CD1c-positive myeloid dendritic cell (primary cell): ENCODE results near the gene LRPAP1.

Experiments
- DNase-seq: peaks from one replicate; pipeline ENCODE4 v3.0.0-alpha.2; 2016; ENCODE audit errors: extremely low spot score

LRPAP1 gene

DNA sequence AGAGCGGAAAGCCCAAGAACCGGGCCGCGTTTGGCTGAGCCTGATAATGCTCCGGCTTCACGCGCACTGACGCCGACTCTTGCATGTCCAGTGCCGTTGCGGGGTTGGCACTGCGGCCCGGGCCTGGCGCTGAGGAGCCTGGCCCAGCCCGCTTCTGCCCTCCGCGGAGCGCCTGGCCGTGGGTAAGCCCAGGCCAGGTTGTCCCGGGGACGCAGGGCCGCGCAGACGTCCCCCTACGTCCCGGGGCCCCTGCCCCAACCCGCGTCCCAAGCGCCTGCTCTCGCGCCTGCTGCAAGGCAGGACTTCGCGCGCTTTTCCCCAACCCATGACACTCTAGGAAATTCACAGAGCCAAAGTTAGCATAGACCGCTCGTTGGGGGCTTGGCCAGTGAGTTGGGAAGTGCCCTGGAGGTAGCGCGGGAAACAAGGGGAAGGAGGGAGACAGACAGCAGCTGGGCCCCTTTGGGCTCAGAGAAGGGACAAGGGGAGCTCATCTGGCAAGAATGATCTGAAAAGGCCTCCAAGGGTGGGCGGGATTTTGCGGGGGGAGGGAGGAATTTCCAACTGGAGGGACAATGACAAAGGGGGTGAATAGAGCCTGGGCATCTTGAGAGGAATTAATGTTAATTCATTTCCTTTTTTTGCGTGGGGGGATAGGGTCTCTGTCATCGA lies 665 bp upstream of the LRPAP1 start:
- DNase-seq = peak; percentile 10

DNA sequence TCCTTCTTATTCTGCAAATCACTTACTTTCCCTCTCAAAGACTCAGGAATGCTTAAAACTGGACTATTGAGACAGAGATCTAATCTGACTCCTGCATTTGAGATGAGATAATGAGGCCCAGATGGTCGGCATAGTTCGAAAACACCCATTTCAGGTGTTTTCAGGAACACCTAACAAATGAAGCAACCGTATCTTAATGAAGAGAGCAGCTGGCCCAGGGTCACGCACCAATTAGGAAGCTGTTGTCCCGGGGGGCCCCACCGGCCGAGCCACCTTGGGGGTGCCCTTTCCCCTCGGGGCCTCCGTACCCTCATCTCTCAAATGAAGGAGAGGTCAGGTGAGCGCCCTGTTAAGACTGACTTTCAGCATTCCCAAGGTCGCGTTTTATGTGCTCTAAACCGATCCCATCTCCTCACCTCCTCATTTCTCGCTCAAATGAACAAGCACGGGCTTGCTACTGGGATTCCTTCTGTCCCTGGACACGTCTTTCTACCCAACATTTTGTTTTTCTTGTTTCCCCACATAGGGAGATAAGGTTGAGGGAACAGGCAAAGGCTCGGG lies 824 bp downstream of the LRPAP1 start:
- DNase-seq = no peak

DNA sequence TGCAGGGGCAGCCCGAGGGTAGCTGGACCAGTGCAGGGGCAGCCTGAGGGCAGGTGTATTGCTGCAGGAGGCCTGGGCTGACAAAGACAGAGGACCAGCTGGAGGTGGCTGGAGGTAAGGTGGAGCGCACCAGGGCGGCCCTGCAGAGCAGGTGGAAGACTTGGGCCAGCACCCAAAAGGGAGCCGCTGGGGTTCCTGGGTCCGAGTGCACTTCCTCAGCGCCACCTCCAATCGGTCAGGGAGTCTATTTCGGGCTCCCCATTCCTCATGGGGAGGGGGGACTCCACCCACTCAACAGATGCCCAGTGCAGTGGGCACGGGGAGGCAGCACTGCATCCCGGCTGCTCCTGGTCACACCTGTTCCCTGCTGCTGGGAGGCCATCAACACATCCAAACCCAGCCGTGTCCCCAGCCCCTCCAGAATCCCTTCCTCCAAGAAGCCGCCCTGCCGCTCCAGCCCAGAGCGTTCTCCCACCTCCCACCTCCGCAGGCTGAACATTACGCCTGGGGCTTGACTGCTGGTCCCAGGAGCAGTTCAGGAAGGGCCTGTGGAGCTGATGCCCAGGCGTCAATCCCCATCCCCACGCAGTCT lies 1.5 kb downstream of the LRPAP1 start:
- DNase-seq = no peak

DNA sequence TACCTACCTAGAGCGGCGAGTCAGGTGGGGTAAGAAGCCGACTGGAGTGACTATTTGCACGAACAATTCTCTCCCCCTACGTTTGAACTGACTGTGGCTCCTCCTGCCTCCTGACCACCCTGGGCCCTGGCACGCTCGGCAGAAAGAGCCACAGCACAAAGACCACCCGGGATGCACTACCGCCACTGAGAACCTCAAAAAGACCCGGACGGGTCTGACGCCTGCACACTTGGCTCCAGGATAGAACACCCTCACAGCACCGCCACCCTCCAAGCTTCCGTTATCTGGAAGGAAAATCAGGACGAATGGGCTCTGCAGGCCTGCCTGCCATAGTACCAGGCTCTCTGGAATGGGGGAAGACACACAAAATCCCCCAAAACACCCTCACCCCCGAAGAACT lies 2.2 kb downstream of the LRPAP1 start:
- DNase-seq = no peak

DNA sequence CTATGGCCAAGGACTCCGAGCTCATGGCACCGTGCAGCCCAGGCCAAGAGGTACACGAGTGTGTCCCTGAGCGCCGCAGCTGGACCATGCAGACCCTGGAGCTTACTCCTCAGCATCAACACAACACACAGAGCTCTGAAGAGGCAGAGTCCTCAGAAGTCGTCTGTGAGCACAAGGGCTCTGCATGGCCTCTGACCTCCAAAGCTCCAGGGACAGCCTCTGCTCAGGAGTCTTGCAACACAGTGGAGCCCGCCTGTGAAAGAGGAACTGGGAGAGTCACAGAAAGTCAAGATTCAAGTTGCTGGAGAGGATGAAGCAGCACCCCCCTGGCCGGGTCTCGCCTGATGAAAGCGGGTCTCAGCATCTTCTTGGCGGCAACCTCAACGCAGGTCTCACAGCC lies 2.9 kb downstream of the LRPAP1 start:
- peak; percentile 87 for DNase-seq

DNA sequence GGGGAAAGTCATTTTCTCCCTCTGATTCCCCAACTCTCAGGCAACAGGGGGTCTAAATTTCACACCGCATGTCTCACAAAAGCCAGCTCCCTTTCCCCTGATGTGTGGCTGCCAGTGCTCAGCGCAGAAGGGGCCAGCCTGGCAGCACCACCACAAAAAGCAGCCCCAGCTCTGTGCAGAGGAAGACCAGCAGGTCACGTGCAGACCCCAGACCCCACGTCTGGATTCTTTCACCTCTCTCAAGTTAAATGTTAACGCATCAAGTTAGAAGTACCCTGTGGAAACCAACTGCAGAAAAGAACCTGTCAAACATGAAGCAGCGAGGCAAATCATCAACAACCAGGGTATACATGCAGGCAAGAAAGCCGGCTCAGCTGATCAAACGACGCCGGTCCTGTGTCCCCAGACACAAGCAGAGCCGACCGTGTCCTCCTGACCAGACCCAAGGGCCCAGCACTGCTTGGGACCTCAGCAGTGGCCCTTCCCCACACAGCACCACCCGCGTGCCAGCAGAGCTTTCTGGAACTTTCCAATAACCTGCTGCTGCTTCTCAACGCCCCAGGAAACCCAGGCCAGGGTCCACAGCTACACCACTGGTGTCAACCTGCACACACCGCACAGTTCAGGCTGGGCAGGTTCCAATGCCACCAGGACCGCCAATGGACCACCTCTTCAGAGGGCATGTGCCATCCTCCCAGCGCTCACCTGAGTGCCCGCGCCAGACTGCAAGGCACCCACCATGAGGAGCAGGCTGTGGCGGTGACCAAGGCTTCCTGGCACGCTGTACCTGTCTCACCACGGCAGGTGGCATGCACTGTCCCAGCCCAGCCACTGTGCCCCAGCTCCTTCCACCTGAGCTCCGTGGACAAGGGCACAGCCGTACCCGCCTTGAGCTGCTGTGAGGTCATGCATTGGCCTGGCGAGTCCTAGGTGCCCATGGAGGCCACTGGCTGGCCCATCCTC lies 4.0 kb downstream of the LRPAP1 start:
- no peak for DNase-seq

DNA sequence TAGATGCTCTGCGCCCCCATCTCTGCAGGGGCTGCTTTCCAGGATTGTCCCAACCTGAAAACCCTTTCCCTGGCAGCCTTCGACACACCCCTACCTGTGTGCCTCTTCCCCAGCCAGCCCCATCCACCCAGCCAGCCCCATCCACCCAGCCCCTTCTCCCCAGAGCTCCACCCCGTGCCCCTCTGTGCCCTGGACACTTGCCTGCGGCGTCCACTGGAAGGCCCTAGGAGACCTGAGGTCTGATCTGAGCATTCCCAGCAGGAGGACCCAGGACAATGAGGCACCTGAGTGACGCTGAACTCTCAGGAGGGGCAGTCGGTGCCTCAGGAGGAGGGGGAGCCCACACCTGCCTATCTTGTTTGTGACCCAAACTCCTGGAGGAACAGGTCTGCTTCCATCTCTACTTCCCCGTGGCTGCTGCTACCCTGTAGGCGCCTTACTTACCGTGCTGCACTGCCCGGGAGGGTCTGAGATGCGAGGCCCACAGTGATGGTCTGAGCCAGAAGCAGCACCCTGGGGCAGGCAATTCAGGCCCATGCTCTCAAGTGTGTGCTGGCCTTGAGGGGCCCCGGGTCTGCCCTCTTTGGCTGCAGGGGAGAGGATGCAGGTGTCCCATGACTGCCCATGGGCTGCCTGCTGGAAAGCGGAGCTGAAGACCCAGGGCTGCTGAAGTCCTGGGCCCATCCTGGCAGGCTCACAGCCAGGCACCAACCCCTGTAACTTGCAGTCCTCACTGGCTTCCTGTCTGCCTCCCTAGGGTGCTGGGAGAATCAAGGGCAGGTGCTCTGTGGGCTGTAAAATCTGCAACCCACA lies 4.9 kb downstream of the LRPAP1 start:
- DNase-seq = no peak

DNA sequence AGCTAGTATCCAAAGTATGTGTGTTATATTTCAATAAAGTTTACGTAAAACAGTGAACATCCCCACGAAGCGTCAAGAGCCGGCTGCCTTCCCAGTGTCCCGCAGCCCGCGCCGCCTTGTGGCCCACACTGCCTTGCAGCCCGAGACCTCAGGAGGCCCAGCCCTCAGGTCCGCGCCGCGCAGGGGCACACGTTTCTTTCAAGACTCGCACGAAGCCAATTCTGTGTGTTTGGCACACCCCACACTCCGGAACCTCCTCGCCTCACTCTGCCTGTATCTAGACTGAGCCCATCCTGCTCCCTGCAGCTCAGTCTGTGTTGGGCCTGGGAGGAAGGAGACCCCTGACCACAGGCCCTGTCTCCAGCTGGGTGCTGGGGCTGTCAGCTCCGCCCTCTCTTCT lies 5.8 kb downstream of the LRPAP1 start:
- DNase-seq = no peak

DNA sequence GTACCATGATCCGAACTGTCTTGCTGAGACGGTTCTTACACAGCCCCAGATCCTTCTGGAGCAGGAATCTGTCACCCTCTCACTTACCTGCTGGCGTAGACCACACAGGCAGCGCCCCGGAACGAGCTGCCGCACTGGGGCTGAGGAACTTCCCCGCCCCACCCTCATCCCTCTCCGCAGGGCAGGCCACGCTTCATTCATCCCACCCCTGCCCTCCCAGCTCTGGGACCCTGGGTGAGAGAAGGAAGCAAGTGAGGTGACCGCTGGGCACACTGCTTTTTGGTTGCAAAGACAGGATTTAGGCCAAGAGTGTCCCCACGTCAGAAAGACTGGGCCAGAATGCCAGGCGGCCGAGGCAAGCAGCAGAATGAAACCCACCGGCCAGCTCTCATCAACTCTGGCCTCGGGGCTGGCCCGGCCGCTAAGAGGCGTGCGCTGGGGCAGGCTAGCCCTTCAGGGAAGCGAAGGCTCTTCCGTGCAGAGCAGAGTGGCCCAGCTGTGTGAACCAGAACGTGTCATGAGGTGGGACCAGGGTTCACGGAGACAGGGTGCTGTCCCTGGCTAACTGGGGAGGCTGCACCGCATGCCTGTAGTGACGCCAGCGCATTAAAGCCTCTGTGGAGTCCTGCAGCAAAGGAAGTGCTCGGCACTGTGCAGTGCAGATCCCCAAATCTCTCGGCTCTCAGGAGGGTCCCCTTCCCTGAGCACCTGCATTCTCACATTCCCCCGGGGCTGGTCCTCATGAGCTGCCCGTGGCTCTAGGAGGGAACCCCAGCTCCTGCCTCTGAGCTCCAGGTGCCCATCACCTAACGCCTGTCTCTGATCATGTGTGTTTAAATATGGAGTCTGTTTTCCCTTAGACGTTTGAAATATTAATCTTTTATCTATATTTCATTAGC lies 6.4 kb downstream of the LRPAP1 start:
- no peak for DNase-seq

DNA sequence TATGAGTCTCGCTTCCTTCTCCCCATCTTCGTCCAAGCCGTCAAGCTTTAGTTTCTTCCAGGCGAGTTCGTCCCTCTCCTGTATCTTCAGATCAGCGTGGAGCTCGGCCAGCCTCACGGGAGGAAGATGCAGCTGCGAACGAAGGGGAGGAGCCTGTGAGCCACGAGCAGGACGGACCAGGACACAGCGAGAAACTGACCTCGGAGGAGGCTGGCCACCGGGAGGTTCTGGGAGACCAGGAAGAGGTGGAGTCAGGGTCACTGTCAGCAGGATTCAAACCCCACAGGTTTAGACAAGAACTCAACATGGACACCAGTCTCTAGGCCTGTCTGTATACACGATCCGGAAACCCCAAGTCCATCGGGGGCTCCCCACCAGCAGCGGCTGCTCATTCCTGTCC lies 7.3 kb downstream of the LRPAP1 start:
- DNase-seq = no peak

DNA sequence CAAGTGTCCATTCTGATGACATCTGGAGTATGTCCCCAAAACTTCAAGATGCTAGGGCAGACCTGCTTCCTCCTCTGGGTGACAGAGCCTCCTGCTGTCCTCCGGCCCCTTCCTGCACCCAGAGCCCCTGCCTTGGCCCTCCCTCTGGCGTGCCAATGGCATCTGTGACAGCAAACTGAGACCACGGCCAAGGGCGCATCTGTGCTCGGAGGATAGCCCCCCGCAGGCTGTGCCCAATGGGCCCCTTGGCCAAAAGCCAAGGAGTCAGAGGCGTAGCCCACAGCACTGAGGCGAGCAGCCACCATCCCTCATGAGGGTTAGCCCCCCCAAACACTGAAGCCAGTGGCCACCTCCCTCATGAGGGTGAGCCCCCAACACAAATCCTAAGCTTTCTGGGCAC lies 7.9 kb downstream of the LRPAP1 start:
- no peak for DNase-seq

DNA sequence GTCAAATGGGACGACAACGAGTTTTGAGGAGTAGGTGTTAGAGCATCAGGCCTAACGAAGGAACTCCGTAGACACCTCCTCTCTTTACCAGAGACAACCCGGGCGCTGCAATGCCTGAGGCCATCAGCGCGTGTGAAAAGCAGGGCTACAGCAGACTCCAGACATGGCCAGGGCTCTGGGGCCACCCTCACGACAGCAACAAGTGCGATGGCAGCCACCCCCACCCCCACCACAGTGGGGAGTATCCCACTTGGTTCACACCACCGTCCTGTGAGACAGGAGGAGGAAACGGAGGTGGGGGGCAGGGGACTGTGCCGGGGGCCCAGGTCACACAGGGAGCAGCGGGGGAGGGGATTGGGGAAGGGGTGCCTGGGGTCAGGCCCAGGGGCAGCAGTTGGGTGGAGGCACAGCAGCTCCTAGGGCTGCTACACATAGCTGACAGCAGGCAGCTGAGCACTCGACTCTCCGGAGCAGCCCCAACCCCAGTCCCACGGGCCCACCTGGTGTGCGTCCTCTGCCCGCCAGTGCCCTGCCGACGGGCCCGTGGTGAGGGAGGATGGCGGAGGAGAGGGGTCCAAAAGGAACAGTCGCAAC lies 8.5 kb downstream of the LRPAP1 start:
- no peak for DNase-seq

DNA sequence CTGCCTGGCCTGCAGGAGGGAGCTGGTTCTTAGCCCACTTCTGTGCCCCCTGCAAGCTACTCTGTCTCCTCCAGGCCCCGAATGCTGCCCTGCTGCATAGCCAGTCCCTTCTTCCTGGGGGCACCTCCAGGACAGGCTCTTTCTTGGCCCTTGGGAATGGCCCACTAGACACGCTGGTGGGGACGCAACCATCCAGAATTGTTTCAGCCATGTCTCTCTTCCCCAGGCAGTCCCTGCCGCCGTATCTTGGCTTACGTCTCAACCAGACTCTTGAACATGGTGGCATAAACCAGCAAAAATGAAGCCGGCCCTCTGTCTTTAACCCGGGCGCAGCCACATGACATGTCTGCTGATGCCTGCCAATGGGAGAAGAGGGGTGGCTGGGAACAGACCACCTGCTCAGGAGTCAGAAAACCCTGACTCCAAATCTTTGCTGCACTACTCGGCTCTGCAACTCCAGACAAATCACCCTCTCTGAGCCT lies 9.0 kb downstream of the LRPAP1 start:
- no peak for DNase-seq

DNA sequence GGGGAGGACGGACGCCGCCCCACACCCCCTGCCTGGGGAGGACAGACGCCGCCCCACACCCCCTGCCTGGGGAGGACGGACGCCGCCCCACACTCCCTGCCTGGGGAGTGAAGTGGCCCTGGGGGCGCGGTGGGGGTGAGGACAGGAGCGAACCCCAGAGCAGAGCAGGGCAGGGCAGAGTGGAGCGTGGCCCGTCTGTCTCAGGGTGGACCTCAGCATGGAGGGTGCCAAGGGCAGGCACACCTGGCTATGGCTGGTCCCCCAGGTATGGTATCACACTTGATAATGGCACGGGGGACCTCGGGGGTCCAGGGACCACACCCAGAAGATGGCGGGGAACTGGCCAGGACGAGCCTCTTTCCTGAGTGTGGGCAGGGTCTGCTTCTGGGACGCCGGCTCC lies 9.6 kb downstream of the LRPAP1 start:
- DNase-seq = no peak

DNA sequence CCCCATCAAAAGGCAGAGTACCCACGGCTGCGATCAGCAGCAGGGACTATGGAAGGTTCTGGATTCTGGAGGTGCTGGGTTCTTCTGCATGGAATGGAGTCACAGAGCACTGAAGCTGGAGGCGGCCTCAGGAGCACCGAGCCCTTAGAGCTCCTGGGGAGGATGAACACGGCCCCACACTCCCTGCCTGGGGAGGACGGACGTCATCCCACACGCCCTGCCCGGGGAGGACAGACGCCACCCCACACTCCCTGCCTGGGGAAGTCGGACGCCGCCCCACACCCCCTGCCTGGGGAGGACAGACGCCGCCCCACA lies 9.9 kb downstream of the LRPAP1 start:
- DNase-seq = no peak

DNA sequence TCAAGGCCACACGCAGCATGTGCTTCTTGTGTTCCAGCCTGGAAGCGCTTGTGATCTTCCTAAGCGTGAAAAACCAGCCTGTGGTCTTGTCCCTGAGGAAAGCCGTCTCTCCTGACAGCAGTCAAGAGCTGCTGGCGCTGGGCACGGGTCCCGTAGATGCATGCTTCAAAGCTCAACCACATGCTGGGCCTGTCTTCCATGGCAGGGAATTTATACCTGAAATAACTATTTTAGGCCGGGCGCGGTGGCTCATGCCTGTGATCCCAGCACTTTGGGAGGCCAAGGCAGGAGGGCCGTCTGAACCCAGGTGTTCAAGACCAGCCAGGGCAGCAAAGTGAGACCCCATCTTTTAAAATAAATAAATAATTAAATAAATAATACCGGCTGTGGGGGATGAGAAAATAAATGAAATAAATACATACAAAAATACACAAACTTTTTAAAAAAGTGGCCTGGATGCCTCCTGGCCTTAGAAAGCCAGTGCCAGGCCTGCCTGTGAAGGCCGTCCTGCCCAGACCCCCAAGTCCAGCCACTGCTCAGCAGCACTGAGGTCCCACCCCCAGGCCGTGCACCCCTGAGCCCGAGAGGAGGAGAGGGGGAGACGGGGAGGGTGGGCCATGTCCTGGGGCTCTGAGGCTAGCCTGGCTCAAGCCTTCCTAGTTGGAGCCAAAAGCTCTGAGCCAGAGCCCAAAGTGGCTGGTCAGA lies 10.4 kb downstream of the LRPAP1 start:
- no peak for DNase-seq

DNA sequence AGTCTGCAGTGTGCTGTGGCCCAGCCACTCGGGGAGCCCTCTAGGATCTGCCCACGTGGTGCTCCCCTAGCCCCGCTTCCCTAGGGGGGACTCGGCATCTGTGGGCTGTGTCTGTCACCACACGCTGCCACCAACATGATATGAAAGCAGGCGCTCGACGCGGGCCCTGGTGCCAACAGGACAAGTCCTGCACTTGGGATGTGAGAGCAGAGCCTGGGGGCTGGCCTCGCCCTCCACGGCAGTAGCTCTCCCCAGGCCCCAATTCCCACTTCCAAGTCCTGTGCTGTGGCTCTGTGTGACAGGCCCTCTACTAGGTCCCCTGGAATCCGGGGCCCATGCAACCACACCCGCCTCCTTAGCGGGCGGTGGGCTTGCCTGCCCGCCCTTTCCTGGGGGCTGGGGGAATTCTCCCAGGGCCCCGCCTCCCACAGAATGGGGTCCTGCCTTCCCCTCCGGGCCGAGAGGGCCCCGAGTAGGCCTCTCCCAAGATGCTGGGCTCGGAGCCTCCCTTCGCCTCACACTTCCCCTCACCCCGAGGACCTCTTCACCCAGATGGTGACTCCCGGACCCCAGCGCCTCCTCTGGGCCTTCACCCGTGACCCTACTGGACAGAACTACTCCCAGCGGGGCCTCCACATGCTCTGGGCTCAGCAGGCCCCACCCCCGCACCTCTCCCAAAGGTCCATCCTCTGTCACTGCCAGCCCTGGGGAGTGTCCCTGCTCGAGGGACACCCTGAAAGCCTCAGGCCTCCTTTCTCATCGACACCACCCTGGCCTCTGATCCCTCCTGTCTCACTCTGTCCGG lies 11.2 kb downstream of the LRPAP1 start:
- no peak for DNase-seq

DNA sequence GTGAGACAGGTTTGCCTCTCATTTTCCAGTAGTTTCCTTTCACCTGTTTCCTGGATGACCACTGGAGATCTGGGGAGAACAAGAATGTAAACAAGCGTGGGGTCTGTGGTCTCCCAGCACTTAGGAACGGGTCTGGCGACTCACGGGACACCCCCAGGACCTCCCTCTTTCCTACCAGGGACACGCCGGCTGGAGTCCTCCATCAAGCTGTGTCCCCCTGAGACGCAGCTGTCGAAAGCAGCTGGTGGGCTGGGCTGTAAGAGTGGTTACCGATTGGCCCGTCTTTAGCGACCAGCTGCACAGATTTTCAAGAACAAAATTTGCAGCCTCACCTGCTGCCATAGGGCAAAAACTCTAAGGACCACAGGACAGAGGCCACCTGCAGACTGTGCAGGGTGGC lies 11.9 kb downstream of the LRPAP1 start:
- no peak for DNase-seq
